ENCODE measurements around the gene WDR77. TPM values are rescaled to one million over a fixed set of nuclear protein-coding genes. Genes with fewer than 3 reads are reported as not detected.
A peak's percentile ranks its signal among the peaks of the same experiment; 100 is the strongest.

WDR77 gene
- total RNA-seq: 48.5 and 71.7 TPM in 2 replicates

- peak; percentile 94 for DNase-seq (ENCODE audit: low read depth, low spot score)
Measured at GRCh38 chr1:111448918-111449702, at the start of gene WDR77, which contains the start of gene ATP5PB. TSS of gene WDR77 (minus strand) at chr1:111449256. CDS start at chr1:111449169, 87 bp downstream. TSS of gene ATP5PB (plus strand) at chr1:111449464. CDS start at chr1:111449542, 78 bp downstream.

GRCh38 chr1:111497592-111497991, 48.5 kb upstream of the WDR77 start:
- DNase-seq (ENCODE audit: low read depth, low spot score): no peak

DNA sequence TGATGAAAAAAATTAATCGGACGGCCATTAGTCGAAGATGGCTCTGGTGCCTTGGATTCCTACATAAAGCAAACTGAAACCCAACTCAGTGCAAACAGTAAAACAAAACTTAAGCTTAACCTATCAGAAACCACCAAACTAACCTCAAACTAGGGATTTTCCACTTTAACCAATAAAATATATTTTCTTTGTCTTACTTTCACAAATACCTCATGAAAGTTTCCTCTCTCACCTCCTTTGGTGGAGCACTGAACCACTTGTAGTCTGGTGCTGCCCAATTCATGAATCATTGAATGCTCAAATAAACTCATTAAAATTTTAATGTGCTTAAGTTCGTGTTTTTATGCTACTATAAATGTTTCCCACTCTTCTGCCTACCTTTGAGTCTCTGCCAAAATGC, 47.3 kb upstream of the WDR77 start:
- no peak for DNase-seq (ENCODE audit: low read depth, low spot score)

GRCh38 chr1:111491070-111491469, 42.0 kb upstream of the WDR77 start:
- no peak for DNase-seq (ENCODE audit: low read depth, low spot score)

- DNase-seq (ENCODE audit: low read depth, low spot score): no peak
Measured at GRCh38 chr1:111490220-111490619, 41.2 kb upstream of the WDR77 start.

- DNase-seq (ENCODE audit: low read depth, low spot score): no peak
Measured at GRCh38 chr1:111489604-111490003, 40.5 kb upstream of the WDR77 start.

GRCh38 chr1:111488669-111489068, 39.6 kb upstream of the WDR77 start:
- DNase-seq (ENCODE audit: low read depth, low spot score): no peak

DNA sequence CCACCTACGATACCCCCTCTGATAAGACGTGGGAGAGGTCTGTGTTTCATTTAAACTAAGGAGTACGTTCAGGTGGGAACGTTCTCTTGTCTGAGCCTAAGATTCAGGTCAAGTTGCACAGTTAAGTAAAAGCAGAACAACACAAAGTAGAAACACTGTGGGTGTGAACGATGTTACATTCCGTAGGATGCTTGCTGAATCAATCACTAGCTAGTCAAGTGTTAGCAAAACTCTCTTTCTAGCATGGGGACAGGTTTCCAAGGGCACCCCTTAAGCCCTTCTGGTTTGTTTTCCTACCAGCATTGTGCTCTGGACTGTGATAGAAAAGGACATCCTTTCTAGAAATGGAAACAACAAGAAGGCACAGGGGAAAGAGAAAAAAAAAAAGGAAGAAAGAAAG, 38.1 kb upstream of the WDR77 start:
- DNase-seq (ENCODE audit: low read depth, low spot score): no peak

DNA sequence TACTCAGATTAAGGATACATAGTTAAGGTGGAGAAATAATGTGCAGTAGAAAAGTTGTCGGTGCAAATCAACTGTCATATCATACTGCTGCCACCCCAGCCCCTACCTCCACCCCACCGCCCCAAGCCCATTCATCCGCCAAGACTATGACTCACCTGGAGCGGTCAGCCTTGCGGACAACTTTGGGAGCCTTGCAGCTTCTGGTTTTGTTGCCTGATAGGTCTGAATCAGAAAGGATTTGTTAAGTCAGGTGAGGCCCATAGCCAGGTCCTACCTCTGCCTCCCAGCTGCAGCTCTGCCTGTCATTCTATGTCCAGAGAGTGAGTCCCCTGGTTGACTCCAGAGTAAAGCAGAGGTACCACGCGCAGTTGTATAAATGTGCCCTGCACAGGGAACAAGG, 37.4 kb upstream of the WDR77 start:
- no peak for DNase-seq (ENCODE audit: low read depth, low spot score)

- DNase-seq (ENCODE audit: low read depth, low spot score): no peak
Measured at GRCh38 chr1:111484391-111485026, 35.5 kb upstream of the WDR77 start.

DNA sequence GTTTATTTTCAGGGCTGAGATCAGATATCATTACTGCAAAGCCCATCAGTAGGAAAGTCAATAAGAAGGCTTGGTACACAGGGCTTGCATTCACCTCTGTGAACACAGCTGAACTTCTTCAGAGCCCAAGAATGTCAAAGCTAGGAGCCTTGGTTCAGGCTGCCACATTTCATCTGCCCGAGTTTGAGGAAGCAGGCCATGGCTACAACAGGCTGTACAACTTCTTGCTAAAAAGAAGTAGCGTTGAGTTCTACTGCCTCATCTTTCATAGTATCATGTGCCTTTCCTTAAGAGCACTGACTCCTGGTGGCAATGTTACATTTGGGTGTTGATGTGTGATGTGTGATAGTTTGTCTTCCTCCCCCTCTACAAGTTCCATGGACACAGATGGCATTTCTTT, 34.8 kb upstream of the WDR77 start:
- no peak for DNase-seq (ENCODE audit: low read depth, low spot score)

GRCh38 chr1:111483166-111483565, 34.1 kb upstream of the WDR77 start:
- DNase-seq (ENCODE audit: low read depth, low spot score): no peak

DNA sequence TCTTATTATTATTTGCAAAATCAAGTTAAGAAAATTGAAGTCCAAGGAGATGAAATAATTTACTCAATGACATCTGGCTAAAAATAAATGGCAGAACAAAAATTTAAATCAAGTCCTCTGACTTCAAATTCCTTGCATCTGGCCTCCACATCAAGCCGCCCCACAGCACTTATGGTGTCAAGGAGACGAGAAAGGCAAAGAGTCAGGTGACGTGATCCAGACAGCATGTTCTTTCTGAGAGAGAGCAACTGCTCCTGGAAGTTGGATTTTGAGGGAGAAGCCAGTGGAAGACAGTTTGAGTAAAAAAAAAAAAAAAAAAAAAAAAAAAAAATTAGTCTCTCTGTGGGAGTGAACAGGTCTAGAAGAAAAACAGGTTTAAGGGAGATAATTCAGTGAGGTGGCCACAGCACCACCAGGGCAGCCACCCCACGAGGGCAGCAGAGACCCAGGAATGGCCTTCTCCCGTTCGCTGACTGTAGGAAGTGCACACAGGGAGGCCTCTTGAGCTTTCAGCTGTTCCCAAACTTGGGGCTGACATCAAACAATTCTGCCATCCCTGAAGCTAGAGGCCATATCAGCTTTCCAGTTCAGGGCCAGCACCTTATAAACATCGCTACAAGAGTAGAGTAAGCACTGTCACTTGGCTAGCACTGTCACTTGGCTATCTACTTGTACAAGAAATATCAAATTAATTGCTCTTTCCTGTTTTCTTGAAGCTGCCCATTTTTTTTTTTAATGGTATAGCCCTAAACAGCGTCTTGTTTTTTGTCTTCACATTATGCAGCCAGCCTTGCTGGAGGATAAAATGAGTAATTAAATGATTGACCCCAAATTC, 32.5 kb upstream of the WDR77 start:
- DNase-seq (ENCODE audit: low read depth, low spot score): no peak

- no peak for DNase-seq (ENCODE audit: low read depth, low spot score)
Measured at GRCh38 chr1:111480674-111481073, 31.6 kb upstream of the WDR77 start.

GRCh38 chr1:111476761-111477309, 27.8 kb upstream of the WDR77 start:
- DNase-seq (ENCODE audit: low read depth, low spot score): no peak

DNA sequence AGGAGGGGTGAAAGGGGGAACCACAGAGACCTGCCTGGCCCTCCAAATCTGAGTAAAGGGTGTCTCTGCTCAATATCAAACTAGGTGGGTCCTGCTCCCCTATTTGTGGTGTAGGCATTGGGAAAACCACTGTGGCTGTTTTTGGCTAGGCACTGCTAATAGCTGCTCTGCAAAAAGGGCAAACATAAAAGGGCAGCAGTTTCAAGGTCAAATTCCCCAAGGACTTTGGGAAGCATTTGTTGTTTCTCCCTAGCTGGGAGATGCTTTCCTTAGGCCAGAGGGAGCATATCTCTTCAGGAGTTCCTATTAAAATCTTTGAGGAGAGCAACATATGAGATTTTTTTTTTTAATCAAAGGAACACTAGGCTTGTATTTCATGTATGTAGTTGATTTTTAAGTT, 27.2 kb upstream of the WDR77 start:
- DNase-seq (ENCODE audit: low read depth, low spot score): no peak

- no peak for DNase-seq (ENCODE audit: low read depth, low spot score)
Measured at GRCh38 chr1:111475701-111476100, 26.6 kb upstream of the WDR77 start.

DNA sequence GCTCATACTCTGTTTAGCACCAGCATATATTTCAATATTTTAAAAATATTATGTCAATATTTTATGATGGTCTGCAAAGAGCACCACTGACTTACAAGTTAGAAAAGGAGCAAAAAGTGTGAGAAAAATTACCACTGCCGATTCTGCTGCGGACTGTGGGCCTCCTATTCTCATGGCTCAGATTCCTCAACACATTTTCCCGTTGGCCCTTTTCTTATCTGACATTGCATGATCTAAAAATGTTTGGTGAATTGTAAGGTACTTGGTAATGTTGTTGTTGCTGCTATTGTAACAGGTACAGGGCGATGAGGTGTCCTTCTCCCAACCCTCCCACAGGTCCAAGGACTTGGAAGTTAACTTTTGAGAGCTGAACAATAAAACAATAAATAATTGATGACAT, 25.5 kb upstream of the WDR77 start:
- no peak for DNase-seq (ENCODE audit: low read depth, low spot score)

DNA sequence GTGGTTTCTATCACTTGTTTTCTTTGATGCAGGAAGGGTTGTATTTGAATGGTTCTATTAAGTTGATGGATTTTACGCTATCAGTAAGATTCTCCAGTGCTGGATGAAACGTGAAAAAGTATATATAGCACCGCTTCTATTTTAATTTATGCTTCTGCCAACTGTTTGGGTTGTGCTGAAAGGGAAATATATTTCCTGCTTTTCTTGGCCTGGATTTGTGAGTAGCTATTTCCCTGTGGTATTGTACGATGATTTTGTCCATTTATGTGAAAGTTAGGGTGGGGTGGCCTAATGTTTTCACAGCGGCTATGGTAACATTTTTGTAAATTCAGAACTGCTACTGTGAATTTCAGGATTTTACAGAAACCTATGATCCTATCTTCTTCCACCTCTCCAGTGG, 25.1 kb upstream of the WDR77 start:
- DNase-seq (ENCODE audit: low read depth, low spot score): no peak

GRCh38 chr1:111471538-111471937, 22.5 kb upstream of the WDR77 start:
- no peak for DNase-seq (ENCODE audit: low read depth, low spot score)

GRCh38 chr1:111471012-111471411, 22.0 kb upstream of the WDR77 start:
- DNase-seq (ENCODE audit: low read depth, low spot score): no peak

DNA sequence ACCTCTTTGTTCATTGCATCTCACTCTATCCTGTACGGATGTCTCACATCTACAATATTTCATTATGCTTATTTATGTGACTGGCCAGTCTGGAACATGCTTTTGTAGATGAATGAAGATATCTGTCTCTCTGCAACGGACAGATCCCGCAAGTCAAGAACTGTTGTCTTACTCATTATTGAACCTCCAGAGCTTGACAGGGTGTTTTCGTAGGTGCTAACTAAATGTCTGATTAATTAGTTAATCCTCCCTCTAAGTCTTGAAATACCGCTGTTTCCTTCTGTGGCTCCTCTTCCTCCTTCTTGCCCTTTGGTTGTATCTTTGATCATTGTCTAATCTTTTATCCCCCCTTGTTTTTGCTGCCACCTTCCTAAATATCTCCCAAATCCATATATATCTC, 21.5 kb upstream of the WDR77 start:
- DNase-seq (ENCODE audit: low read depth, low spot score): no peak
